ENCODE measurements around the gene FZD7.

DNA sequence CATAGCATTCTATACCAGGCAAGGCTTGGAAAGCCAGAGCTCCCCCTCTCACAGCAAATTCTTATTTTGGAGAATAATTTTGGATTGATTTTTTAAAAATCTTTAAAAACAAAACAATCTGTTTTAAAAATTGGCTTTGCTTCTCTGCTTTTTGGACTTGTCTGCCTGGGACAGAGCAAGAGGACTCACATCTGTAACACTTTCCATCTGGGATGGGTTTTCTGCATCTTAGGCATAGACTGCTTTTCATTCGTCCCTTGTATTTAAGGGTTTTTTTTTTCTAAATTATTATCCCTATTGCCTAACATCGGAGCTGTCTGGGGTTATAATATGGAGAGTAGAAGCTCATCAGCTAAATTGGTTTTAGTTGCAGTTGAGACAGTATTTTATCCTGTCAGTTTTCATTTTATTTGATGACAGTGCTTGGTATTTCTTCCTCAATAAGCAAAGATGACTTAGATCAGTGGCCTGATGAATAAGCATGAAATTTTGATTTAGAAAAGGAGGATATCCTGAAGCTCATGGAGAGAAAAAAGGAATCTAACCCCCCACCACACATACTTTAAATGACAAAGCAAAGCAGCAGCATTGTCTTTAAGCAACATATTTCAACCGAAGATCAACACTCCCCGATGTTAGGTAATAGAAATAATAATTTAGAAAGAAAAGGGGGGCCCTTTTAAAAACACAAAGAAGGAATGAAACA lies 2.3 kb upstream of the FZD7 start:
- TF ChIP-seq, protein P1, sequence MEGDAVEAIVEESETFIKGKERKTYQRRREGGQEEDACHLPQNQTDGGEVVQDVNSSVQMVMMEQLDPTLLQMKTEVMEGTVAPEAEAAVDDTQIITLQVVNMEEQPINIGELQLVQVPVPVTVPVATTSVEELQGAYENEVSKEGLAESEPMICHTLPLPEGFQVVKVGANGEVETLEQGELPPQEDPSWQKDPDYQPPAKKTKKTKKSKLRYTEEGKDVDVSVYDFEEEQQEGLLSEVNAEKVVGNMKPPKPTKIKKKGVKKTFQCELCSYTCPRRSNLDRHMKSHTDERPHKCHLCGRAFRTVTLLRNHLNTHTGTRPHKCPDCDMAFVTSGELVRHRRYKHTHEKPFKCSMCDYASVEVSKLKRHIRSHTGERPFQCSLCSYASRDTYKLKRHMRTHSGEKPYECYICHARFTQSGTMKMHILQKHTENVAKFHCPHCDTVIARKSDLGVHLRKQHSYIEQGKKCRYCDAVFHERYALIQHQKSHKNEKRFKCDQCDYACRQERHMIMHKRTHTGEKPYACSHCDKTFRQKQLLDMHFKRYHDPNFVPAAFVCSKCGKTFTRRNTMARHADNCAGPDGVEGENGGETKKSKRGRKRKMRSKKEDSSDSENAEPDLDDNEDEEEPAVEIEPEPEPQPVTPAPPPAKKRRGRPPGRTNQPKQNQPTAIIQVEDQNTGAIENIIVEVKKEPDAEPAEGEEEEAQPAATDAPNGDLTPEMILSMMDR (IDR thresholded peaks at IDR 0.05; ENCODE audit: poor library complexity): no peak
- TF ChIP-seq EZH2 (IDR thresholded peaks at IDR 0.05; ENCODE audit: borderline replicate concordance): no peak
